NCI-H524 (cell line): ENCODE results near the gene STK11IP.
"Not testable (repeated sequence)": the region's sequence is repeated elsewhere in the genome, so short reads cannot be mapped to it uniquely, and the experiment has no call there.

Source experiments
- DNase-seq, 2 experiments: peaks; one replicate each; lab custom pipeline; 2025; lab: John Stamatoyannopoulos, UW

Gene STK11IP

GRCh38 chr2:219634951-219635751 is 37.5 kb downstream of the STK11IP start:
- DNase-seq, result no peak

GRCh38 chr2:219636144-219636915 is 38.7 kb downstream of the STK11IP start:
- no peak for DNase-seq

- DNase-seq, result no peak
Observed at GRCh38 chr2:219636941-219637841, 39.5 kb downstream of the STK11IP start.

- no peak for DNase-seq
Observed at GRCh38 chr2:219637842-219638185, 40.2 kb downstream of the STK11IP start.

GRCh38 chr2:219638217-219638947 is 40.7 kb downstream of the STK11IP start:
- DNase-seq, result no peak

GRCh38 chr2:219638948-219639755 is 41.5 kb downstream of the STK11IP start:
- DNase-seq, result no peak

GRCh38 chr2:219641390-219642068 is 43.9 kb downstream of the STK11IP start:
- no peak for DNase-seq

- DNase-seq, result no peak
Observed at GRCh38 chr2:219642069-219642454, 44.4 kb downstream of the STK11IP start.

- DNase-seq, result peak; percentile 81 to 90
Observed at GRCh38 chr2:219642465-219643083, 44.9 kb downstream of the STK11IP start.

- no peak for DNase-seq
Observed at GRCh38 chr2:219643084-219643473, 45.4 kb downstream of the STK11IP start.

- DNase-seq, result no peak
Observed at GRCh38 chr2:219643788-219644398, 46.2 kb downstream of the STK11IP start.

- peak; percentile 88 to 95 for DNase-seq
Observed at GRCh38 chr2:219644801-219645480, 47.3 kb downstream of the STK11IP start.

GRCh38 chr2:219645631-219646527 is 48.2 kb downstream of the STK11IP start:
- peak in 1 of 2 experiments; percentile 11 for DNase-seq

- no peak for DNase-seq
Observed at GRCh38 chr2:219648176-219648575, 50.5 kb downstream of the STK11IP start.

GRCh38 chr2:219648963-219649362 is 51.3 kb downstream of the STK11IP start:
- DNase-seq, result no peak

- DNase-seq, result no peak
Observed at GRCh38 chr2:219650426-219651248, 53.0 kb downstream of the STK11IP start.

GRCh38 chr2:219651656-219652055 is 54.0 kb downstream of the STK11IP start:
- not testable (repeated sequence) for DNase-seq
